Activated CD8-positive, alpha-beta memory T cell treated with anti-CD3 and anti-CD28 coated beads, Interleukin-2, amount 50 U/mL, for 24 hours (primary cell): ENCODE measurements around the gene CEP78.
A peak's percentile ranks its signal among the peaks of the same experiment; 100 is the strongest.

Experiments
- DNase-seq: peaks from one replicate; pipeline ENCODE4 v3.0.0-alpha.2; 2020; ENCODE audit errors: extremely low read depth

Gene CEP78

GRCh38 chr9:78286125-78286524 is 50.2 kb downstream of the CEP78 start:
- no peak for DNase-seq

- DNase-seq, result no peak
Measured at GRCh38 chr9:78286946-78287388, 51.1 kb downstream of the CEP78 start.

- no peak for DNase-seq
Measured at GRCh38 chr9:78288214-78288892, 52.5 kb downstream of the CEP78 start.

- no peak for DNase-seq
Measured at GRCh38 chr9:78289474-78289873, 53.6 kb downstream of the CEP78 start.

GRCh38 chr9:78291240-78291925 is 55.5 kb downstream of the CEP78 start:
- no peak for DNase-seq

GRCh38 chr9:78292026-78292425 is 56.2 kb downstream of the CEP78 start:
- DNase-seq, result no peak

- DNase-seq, result no peak
Measured at GRCh38 chr9:78292716-78293497, 57.0 kb downstream of the CEP78 start.

DNA sequence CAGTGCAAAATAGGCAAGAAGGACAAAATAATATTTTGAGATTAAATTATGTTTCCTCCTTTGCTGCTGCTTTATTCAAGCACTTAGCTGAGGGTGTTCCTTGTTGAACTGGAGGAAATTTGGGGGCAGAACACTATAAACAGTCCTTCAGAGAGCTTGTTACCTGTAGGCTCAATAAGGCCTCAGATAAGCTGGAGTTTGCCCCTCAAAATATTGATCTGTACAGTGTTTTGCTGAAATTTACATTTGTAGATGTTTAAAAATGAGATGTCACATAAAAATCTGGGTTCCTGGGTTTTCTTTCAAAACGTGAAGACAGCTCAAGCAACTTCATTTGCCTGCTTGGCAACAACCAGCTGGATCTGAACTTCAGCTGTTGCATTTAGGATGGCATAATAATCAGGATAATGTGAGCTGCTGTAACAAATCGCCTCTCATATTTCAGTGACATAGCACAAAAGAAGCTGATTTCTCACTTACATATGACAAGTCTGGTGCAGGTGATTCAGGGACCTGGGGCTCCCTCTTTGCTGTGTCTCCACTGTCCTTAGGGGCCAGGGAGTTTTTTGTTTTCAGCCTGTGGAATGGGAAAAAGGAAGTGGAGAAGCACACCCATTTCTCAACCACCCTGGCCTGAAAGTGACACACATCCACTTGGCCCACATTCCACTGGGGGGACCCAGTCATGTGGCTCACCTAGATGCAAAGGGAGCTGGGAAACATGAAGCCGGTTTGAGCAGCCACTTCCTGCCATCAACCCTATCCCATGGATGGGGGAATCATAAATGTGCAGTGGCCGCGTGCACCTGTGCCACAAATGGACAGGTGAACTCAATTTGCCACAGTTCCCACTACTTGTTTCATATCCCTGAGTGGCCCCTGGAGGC is 58.7 kb downstream of the CEP78 start:
- no peak for DNase-seq

- DNase-seq, result no peak
Measured at GRCh38 chr9:78295177-78295575, 59.3 kb downstream of the CEP78 start.

- DNase-seq, result no peak
Measured at GRCh38 chr9:78295731-78296130, 59.9 kb downstream of the CEP78 start.

DNA sequence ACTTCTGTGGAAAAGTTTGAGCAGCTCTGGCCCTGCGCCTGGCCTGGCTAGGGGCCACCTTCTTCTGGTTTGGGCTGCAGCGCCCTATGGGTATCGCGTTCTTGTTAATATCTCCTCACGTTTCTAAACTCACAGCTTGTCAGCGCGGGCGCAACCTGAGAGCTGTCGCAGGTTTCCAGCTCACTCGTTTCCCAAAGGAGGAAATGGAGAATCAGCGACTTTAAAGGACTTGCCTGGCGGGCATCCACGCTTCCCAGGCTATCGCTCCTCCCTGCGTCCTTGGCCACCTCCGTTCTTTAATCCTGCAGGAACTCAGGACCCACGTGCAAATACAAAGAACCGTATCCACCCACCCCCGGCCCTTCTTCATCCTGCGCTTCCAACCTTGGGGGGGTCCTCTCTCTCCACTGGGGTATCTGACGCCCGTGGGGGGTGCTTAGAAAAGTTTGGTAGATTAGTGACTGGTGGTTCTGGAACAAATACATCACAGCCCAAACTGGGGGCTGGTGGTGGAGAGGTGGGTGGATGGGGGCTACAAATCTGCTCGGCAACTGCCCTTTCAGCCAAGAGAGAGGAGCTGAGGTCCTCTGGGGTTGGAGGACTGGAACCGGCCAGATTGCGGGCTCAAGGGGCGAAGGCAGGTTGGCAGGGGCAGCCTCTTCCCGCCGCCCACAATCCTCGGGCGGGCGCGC is 60.5 kb downstream of the CEP78 start:
- DNase-seq, result no peak

DNA sequence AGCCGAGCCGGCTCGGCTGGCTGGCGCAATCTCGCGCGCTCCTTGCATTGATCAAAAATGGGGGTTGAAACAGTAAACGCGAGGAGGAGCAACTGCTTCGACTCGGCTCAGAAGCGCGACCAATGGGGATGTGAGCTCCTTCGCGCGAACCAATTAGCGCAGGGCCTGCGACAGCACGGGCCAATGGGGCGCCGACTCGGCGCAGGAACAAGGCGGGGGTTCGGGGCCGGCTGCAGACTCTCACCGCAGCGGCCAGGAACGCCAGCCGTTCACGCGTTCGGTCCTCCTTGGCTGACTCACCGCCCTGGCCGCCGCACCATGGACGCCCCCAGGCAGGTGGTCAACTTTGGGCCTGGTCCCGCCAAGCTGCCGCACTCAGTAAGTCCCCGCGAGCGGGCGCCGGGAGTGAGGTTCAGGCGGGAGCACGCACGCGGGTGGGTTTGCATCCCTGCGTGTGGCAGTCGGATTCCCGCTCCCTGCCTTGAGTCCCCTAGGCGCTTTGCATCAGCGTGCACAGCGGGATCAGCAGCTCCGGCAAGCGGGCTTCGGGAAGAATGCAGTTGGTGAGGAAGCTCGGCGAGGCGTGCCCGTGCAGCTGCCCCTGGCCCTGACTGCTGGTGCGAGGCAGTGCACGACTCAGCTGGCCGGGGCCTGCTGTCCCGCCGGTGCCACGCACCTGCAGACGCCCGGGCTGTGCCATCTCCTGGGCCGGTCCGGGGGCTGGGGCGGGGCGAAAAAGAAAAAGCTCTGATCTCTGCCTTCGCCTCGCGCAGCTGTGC is 61.2 kb downstream of the CEP78 start, which contains the start of gene PSAT1:
PSAT1 (plus strand) TSS at position 233 of the 779 bp plus-strand sequence; CDS start at position 319, 86 bp downstream.
- DNase-seq, result peak; percentile 75

DNA sequence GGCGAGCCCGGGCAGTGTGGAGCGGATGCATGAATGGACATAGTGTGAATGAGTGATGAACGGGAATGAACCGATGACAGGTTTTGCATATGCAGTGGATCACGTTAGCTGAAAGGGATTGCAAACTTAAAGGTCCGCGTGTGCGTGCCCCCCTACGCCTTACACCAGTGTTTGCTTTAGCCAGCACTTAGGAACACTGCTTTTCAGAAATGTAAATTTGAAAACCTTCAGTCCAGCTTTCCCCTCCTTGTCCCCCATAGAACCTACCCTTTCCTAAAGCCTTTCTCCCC is 61.7 kb downstream of the CEP78 start:
- DNase-seq, result no peak

GRCh38 chr9:78298046-78298765 is 62.3 kb downstream of the CEP78 start:
- DNase-seq, result no peak

DNA sequence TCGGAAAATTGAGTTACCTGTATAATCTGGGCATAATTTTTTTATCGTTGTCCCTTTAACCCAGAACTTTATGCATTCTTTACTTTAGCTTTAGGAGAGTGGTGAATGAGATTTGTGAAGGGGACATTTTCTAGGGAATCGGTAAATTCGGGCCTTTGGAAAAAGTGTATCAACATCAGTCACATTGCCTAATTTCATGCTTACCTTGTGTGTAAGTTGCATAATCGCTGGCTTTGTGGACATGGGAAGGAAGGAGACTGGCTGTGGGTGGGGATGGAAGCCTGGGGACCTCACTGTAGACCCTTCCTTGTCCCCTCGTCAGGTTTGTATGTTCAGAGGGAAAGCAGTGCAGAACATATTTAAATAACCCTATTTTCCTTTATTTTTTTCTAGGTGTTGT is 64.3 kb downstream of the CEP78 start:
- no peak for DNase-seq

- no peak for DNase-seq
Measured at GRCh38 chr9:78301466-78301865, 65.6 kb downstream of the CEP78 start.

- DNase-seq, result no peak
Measured at GRCh38 chr9:78303377-78304062, 67.6 kb downstream of the CEP78 start.

DNA sequence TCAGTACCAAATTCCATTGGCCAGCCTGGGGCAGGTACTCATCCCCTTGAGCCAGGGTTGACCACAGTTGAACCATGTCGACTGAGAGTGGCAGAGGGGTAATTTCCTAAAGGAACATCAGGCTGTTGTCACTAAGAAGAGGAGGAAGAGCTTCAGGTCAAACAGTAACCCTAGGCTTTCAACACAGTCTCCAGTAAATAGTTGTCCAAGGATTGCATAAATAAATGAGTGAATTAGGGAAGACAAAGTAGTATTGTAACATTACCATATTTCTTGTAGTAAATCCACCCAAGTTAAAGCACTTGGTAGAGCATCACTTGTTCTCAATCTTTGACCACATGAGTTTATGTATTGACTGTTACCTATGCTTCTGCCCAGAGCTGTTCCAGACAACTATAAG is 68.5 kb downstream of the CEP78 start:
- no peak for DNase-seq
